Measurements from ENCODE around the gene TRPC4.

DNA sequence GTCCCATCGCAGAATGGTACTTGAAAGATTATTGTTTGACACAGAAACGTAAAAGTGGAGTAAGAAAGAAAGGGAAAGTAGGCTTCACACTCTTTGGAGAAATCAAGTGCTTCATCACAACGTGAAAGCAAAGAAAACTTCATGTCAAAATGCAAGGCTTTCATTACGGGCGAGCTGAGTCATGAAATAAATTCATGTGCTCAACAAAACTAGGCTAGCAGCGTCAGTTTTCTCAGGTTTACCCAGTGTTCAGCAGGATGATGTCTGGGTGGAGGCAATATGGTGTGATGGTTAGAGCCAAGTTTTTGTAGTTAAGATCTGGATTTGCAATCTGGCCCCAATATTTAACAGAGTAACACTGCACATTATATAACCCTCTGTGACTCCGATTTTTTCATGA is 128.0 kb downstream of the TRPC4 start:
- TF ChIP-seq CTCF (IDR thresholded peaks at IDR 0.05) (no peak), POLR2A (IDR thresholded peaks at IDR 0.05) (no peak), EP300 (IDR thresholded peaks at IDR 0.05) (no peak), POLR2AphosphoS5 (IDR thresholded peaks at IDR 0.05) (no peak)
